Measurements from ENCODE around the gene FHIT. TPM values are rescaled to one million over a fixed set of nuclear protein-coding genes. Genes with fewer than 3 reads are reported as not detected.

The FHIT gene
- total and polyA plus RNA-seq, 2 donors from 2014 or later: 20.2 to 61.2 TPM

GRCh38 chr3:60073228-60073627 is 1178.0 kb downstream of the FHIT start:
- TF ChIP-seq, protein P1, sequence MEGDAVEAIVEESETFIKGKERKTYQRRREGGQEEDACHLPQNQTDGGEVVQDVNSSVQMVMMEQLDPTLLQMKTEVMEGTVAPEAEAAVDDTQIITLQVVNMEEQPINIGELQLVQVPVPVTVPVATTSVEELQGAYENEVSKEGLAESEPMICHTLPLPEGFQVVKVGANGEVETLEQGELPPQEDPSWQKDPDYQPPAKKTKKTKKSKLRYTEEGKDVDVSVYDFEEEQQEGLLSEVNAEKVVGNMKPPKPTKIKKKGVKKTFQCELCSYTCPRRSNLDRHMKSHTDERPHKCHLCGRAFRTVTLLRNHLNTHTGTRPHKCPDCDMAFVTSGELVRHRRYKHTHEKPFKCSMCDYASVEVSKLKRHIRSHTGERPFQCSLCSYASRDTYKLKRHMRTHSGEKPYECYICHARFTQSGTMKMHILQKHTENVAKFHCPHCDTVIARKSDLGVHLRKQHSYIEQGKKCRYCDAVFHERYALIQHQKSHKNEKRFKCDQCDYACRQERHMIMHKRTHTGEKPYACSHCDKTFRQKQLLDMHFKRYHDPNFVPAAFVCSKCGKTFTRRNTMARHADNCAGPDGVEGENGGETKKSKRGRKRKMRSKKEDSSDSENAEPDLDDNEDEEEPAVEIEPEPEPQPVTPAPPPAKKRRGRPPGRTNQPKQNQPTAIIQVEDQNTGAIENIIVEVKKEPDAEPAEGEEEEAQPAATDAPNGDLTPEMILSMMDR (IDR thresholded peaks at IDR 0.05; ENCODE audit: borderline replicate concordance, extremely low read depth, insufficient read depth): no peak
- Histone ChIP-seq H3K36me3 (ENCODE audit: control insufficient read depth in 2 of 3, insufficient read depth in 3 of 3, low read length in 3 of 3) (no peaks in the 10 kb centered on the region), H3K9ac (ENCODE audit: low read length in 3 of 3) (no peak overlapping the region), H3K27ac (ENCODE audit: low read depth in 2 of 2, low read length in 2 of 2) (no peak overlapping the region), H3K4me1 (ENCODE audit: control insufficient read depth in 2 of 3, insufficient read depth in 2 of 3, low read depth in 1 of 3, low read length in 3 of 3) (no peaks in the 10 kb centered on the region), H3K9me3 (ENCODE audit: control insufficient read depth in 2 of 3, insufficient read depth in 1 of 3, low read length in 3 of 3) (peaks cover 0 to 4% (median 0%) of the 10 kb centered on the region in 3 donors), H3K4me3 (ENCODE audit: low read length in 3 of 3) (no peak overlapping the region), H3K27me3 (ENCODE audit: control insufficient read depth, insufficient read depth, low read length) (no peaks in the 10 kb centered on the region)
- FAIRE-seq (no peak), DNase-seq (no peak)
- intact Hi-C loops (cut with DNase I): no loop called here

- TF ChIP-seq, protein P1 (IDR thresholded peaks at IDR 0.05; ENCODE audit: borderline replicate concordance, extremely low read depth, insufficient read depth): no peak
- intact Hi-C loops (cut with DNase I): no loop called here
- H3K9ac ChIP-seq (ENCODE audit: low read length in 3 of 3): no peak overlapping the region
- no peaks in the 10 kb centered on the region for H3K36me3 ChIP-seq (ENCODE audit: control insufficient read depth in 2 of 3, insufficient read depth in 3 of 3, low read length in 3 of 3)
- H3K27ac ChIP-seq (ENCODE audit: low read depth in 2 of 2, low read length in 2 of 2): no peak overlapping the region
- H3K27me3 ChIP-seq (ENCODE audit: control insufficient read depth, insufficient read depth, low read length): no peaks in the 10 kb centered on the region
- no peak for DNase-seq
- no peak overlapping the region for H3K4me3 ChIP-seq (ENCODE audit: low read length in 3 of 3)
- no peak for FAIRE-seq
- H3K9me3 ChIP-seq (ENCODE audit: control insufficient read depth in 2 of 3, insufficient read depth in 1 of 3, low read length in 3 of 3): no peaks in the 10 kb centered on the region
- no peaks in the 10 kb centered on the region for H3K4me1 ChIP-seq (ENCODE audit: control insufficient read depth in 2 of 3, insufficient read depth in 2 of 3, low read depth in 1 of 3, low read length in 3 of 3)
Measured at GRCh38 chr3:60070366-60070765, 1180.9 kb downstream of the FHIT start.

DNA sequence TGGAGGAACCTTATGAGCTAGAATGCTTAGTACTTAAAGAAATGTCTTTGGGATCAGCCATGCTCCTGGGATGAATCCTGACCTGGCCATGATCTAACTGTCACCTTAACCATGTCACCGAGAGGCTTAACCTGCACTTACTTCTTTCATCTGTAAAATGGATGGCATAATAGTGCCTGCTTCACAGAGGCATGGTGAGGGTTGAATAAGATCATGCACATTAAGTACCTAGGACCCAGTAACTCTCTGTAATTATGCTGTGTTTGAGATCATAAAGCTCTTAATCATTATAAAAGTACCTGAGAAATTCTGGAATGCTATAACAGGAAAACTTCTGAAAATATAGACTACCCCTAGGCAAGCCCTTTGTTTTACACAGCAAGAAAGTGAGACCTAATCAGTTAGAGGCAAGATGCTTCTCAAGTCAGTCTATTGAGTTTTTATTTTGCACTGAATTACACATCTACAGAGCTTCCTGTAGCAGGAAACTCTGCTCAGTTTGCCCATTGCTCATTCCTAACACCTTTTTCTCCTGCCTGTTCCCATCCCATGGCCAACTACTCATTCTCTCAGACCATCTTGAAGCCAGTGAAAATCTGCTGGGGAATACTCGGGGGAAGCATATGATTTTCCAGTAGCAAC is 1185.9 kb downstream of the FHIT start:
- TF ChIP-seq, protein P1 (IDR thresholded peaks at IDR 0.05; ENCODE audit: borderline replicate concordance, extremely low read depth, insufficient read depth): no peak
- no peaks in the 10 kb centered on the region for H3K4me1 ChIP-seq (ENCODE audit: control insufficient read depth in 2 of 3, insufficient read depth in 2 of 3, low read depth in 1 of 3, low read length in 3 of 3)
- H3K27me3 ChIP-seq (ENCODE audit: control insufficient read depth, insufficient read depth, low read length): no peaks in the 10 kb centered on the region
- intact Hi-C loops (cut with DNase I): no loop called here
- H3K9me3 ChIP-seq (ENCODE audit: control insufficient read depth in 2 of 3, insufficient read depth in 1 of 3, low read length in 3 of 3): no peaks in the 10 kb centered on the region
- FAIRE-seq (no peak), DNase-seq (no peak)
- no peak overlapping the region for H3K9ac ChIP-seq (ENCODE audit: low read length in 3 of 3)
- H3K36me3 ChIP-seq (ENCODE audit: control insufficient read depth in 2 of 3, insufficient read depth in 3 of 3, low read length in 3 of 3): no peaks in the 10 kb centered on the region
- H3K4me3 ChIP-seq (ENCODE audit: low read length in 3 of 3): no peak overlapping the region
- H3K27ac ChIP-seq (ENCODE audit: low read depth in 2 of 2, low read length in 2 of 2): no peak overlapping the region

All from kidney (tissue), 14 donors.